HepG2 (cell line): ENCODE data around the gene MICAL3. TPM values are rescaled to one million over a fixed set of nuclear protein-coding genes. Genes with fewer than 3 reads are reported as not detected.

Experiments used
- ATAC-seq: fragments of 200-7000 bp; cut with Tn5 transposase; 3 replicates; pipeline ENCODE4 v1.9.1; 2020; ENCODE audit warnings: mild to moderate bottlenecking, moderate library complexity
- BruUV-seq: library from RNA; stranded (reverse); fragments of 400-500 nt; replicated peaks from 2 replicates; lab custom pipeline; 2021; lab: Mats Ljungman, UMichigan
- CTCF ChIA-PET: fragments of 300-600 bp; formaldehyde crosslinking; extraction: SDS; loops from one replicate; lab custom pipeline; 2021; ENCODE audit warnings: low total read pairs, inconsistent platforms, low intra/inter-chr PET ratio; lab: Yijun Ruan, JAX
- POLR2A ChIA-PET: fragments of 350-600 bp; sonication (Branson Sonifier 250); formaldehyde crosslinking; loops from one replicate; lab custom pipeline; 2020; ENCODE audit warnings: antibody characterized with exemption, inconsistent platforms; lab: Yijun Ruan, JAX
- DNase-seq: peaks from one replicate; pipeline ENCODE4 v3.0.0-alpha.2; 2015; ENCODE audit warnings: low spot score
- FAIRE-seq: peaks from 3 replicates; lab custom pipeline; 2011; peaks lifted over from hg19 to GRCh38; lab: Jason Lieb, UNC
- H2AFZ ChIP-seq: one replicate; pipeline ENCODE4 v1.6.1; 2011; ENCODE audit warnings: low read length, inconsistent platforms
- H3K27ac ChIP-seq: fragments of 300-600 bp; 3 replicates; pipeline ENCODE4 v1.8.0; 2011; ENCODE audit warnings: mixed run types, mild to moderate bottlenecking, mixed read lengths, low read length, inconsistent platforms; ENCODE audit not compliant: insufficient read depth; ENCODE audit errors: extremely low read length
- H3K27me3 ChIP-seq, 2 experiments: fragments of 200-600 bp in 1 of 2; 2 replicates in 1 of 2; 3 replicates in 1 of 2; pipeline versions ENCODE4 v1.6.0 to v1.8.0; 2011; ENCODE audit warnings: low read length in 2 of 2, mild to moderate bottlenecking in 2 of 2, moderate library complexity in 2 of 2, inconsistent platforms in 1 of 2; ENCODE audit not compliant: insufficient read depth in 2 of 2, control insufficient read depth in 1 of 2
- H3K36me3 ChIP-seq, 2 experiments: fragments of 200-600 bp in 1 of 2; replicated peaks in 1 of 2; 2 replicates in 1 of 2; 3 replicates in 1 of 2; pipeline versions ENCODE4 v1.5.1 to v1.8.0; 2011; ENCODE audit warnings: low read length in 2 of 2, inconsistent platforms in 1 of 2; ENCODE audit not compliant: insufficient read depth in 2 of 2, control insufficient read depth in 1 of 2
- H3K4me1 ChIP-seq: 2 replicates; pipeline ENCODE4 v1.5.1; 2012; ENCODE audit warnings: low read length, inconsistent platforms; ENCODE audit not compliant: insufficient read depth
- H3K4me2 ChIP-seq: 2 replicates; pipeline ENCODE4 v1.6.0; 2011; ENCODE audit warnings: low read depth, low read length, inconsistent platforms
- H3K4me3 ChIP-seq, 3 experiments: fragments of 200-600 bp in 1 of 3; sonication (generic), shearing (Covaris generic) in 1 of 3; replicated peaks in 1 of 3; 2 replicates each; pipeline ENCODE4 v1.5.1; 2011 to 2016; ENCODE audit warnings: low read length in 3 of 3, inconsistent platforms in 2 of 3, low read depth in 2 of 3, mild to moderate bottlenecking in 2 of 3, control low read depth in 1 of 3, mixed read lengths in 1 of 3; ENCODE audit not compliant: insufficient read depth in 1 of 3
- H3K79me2 ChIP-seq: one replicate; pipeline ENCODE4 v1.6.1; 2011; ENCODE audit warnings: low read length, inconsistent platforms; ENCODE audit not compliant: insufficient read depth
- H3K9ac ChIP-seq: 2 replicates; pipeline ENCODE4 v1.6.0; 2011; ENCODE audit warnings: mild to moderate bottlenecking, low read depth, low read length, inconsistent platforms; ENCODE audit not compliant: insufficient read depth
- H3K9me3 ChIP-seq: 2 replicates; pipeline ENCODE4 v1.5.1; 2012; ENCODE audit warnings: mild to moderate bottlenecking, low read length
- H4K20me1 ChIP-seq: 2 replicates; pipeline ENCODE4 v1.6.0; 2011; ENCODE audit warnings: inconsistent platforms, mild to moderate bottlenecking, low read length, moderate library complexity; ENCODE audit not compliant: insufficient read depth
- HMGXB3 ChIP-seq: sonication (generic); formaldehyde crosslinking; IDR thresholded peaks from 2 replicates; pipeline ENCODE4 v1.4.0; 2020; ENCODE audit warnings: missing genetic modification reagents, borderline replicate concordance
- MBNL3 ChIP-seq: fragments of 250-450 bp; sonication (Bioruptor Pico); conservative IDR thresholded peaks from 2 replicates; pipeline ENCODE4 v1.8.0; 2022; ENCODE audit warnings: mild to moderate bottlenecking, inconsistent platforms
- SIN3A ChIP-seq: IDR thresholded peaks from 2 replicates; pipeline ENCODE4 v1.6.1; 2011; ENCODE audit warnings: low read depth, mild to moderate bottlenecking, control low read depth, low read length, borderline replicate concordance
- ZNF441 ChIP-seq: sonication (generic); formaldehyde crosslinking; IDR thresholded peaks from 2 replicates; pipeline ENCODE4 v1.7.0; 2021; ENCODE audit warnings: missing genetic modification reagents, borderline replicate concordance
- ZNF710 ChIP-seq: sonication (generic); formaldehyde crosslinking; IDR thresholded peaks from 2 replicates; pipeline ENCODE4 v1.5.0; 2020; ENCODE audit warnings: mild to moderate bottlenecking, missing genetic modification reagents, borderline replicate concordance
- WGBS: methylation state at CpG from one replicate; pipeline ENCODE4 v1.1.6; 2017; ENCODE audit warnings: low lambda C conversion rate; 5-methylcytosine and 5-hydroxymethylcytosine counted together
- in situ Hi-C: cut with HindIII; loops from 2 replicates; pipeline ENCODE4 v1.10.0; 2017; ENCODE audit warnings: low pct_unique_long_range_greater_than_20kb; ENCODE audit not compliant: extremely low pct_ligation_motif_present
- intact Hi-C: fragments of 100-400 bp; cut with micrococcal nuclease; formaldehyde crosslinking; loops from one replicate; pipeline ENCODE4 v1.10.0; 2022; ENCODE audit not compliant: unreplicated experiment
- polyA plus RNA-seq, 8 experiments: library from polyadenylated mRNA; depleted of rRNA in 3 of 8; stranded (reverse) in 7 of 8; unstranded in 1 of 8; fragments of >200 nt; fragmentation: Illumina TruSeq in 4 of 8; extraction: Trizol in 4 of 8; gene quantifications; 2 replicates each; pipeline versions ENCODE4 v1.2.1 to v1.2.3, GENCODE V29; 2011 to 2016; ENCODE audit warnings: low read depth in 4 of 8, missing spikeins in 1 of 8, mixed read lengths in 1 of 8; ENCODE audit not compliant: insufficient read depth in 1 of 8
- total RNA-seq, 5 experiments: library from RNA; depleted of rRNA; stranded (reverse); fragments of >200 nt; fragmentation: Illumina TruSeq; extraction: Trizol; gene quantifications; 2 replicates each; pipeline ENCODE4 v1.2.3, GENCODE V29; 2016; ENCODE audit warnings: low read depth in 1 of 5
- TF ChIP-seq, protein P1 (sequence below): sonication (generic); formaldehyde crosslinking; IDR thresholded peaks from 2 replicates; pipeline ENCODE4 v1.5.1; 2020; ENCODE audit warnings: mild to moderate bottlenecking, missing genetic modification reagents, moderate library complexity

Gene MICAL3
- total and polyA plus RNA-seq, 2 of the 13 experiments (the other 11 are each of a cell fraction or from before 2014, with no cell fraction given), result 5.3 to 12.5 TPM

- CTCF ChIA-PET, result no interaction called here
- H3K4me3 ChIP-seq, result no peak overlapping the region
- H3K27ac ChIP-seq, result no peak overlapping the region
- FAIRE-seq (no peak), DNase-seq (no peak), ATAC-seq (no peak)
- BruUV-seq, result no TSS peak
- no peaks in the 10 kb centered on the region for H4K20me1 ChIP-seq
- WGBS, result 93% methylated on average over 13 of the region's 13 CpGs
- H3K9me3 ChIP-seq, result no peaks in the 10 kb centered on the region
- no peaks in the 10 kb centered on the region for H3K36me3 ChIP-seq
- H2AFZ ChIP-seq, result no peak overlapping the region
- TF ChIP-seq ZNF710 (CRISPR knock-in tag) (no peak), MBNL3 (CRISPR knock-in tag) (no peak), SIN3A (no peak), HMGXB3 (no peak), ZNF441 (CRISPR knock-in tag) (no peak)
- TF ChIP-seq, protein P1, sequence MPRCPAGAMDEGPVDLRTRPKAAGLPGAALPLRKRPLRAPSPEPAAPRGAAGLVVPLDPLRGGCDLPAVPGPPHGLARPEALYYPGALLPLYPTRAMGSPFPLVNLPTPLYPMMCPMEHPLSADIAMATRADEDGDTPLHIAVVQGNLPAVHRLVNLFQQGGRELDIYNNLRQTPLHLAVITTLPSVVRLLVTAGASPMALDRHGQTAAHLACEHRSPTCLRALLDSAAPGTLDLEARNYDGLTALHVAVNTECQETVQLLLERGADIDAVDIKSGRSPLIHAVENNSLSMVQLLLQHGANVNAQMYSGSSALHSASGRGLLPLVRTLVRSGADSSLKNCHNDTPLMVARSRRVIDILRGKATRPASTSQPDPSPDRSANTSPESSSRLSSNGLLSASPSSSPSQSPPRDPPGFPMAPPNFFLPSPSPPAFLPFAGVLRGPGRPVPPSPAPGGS (CRISPR knock-in tag), result no peak
- no peak overlapping the region for H3K4me2 ChIP-seq
- intact Hi-C loops, result no loop called here
- POLR2A ChIA-PET, result no interaction called here
- H3K4me1 ChIP-seq, result peaks cover 23% of the 10 kb centered on the region
- no peak overlapping the region for H3K9ac ChIP-seq
- H3K27me3 ChIP-seq, result no peaks in the 10 kb centered on the region
- peaks cover 63% of the 10 kb centered on the region for H3K79me2 ChIP-seq
- in situ Hi-C loops, result no loop called here
Measured at GRCh38 chr22:17980638-17981051, 43.7 kb downstream of the MICAL3 start.
